GDM1 (cell line): ENCODE data around the gene SLC6A8.

Experiments
- DNase-seq: peaks from one replicate; lab custom pipeline; 2025; lab: John Stamatoyannopoulos, UW

Gene SLC6A8

GRCh38 chrX:153648358-153649177 is 39.2 kb upstream of the SLC6A8 start:
- no peak for DNase-seq

GRCh38 chrX:153649178-153649914 is 38.4 kb upstream of the SLC6A8 start:
- no peak for DNase-seq

GRCh38 chrX:153649915-153650782 is 37.6 kb upstream of the SLC6A8 start:
- DNase-seq = no peak

- DNase-seq = no peak
Measured at GRCh38 chrX:153650959-153651358, 36.8 kb upstream of the SLC6A8 start.

- DNase-seq = no peak
Measured at GRCh38 chrX:153651540-153652079, 36.1 kb upstream of the SLC6A8 start.

GRCh38 chrX:153653556-153653955 is 34.2 kb upstream of the SLC6A8 start:
- DNase-seq = no peak

GRCh38 chrX:153657161-153657560 is 30.6 kb upstream of the SLC6A8 start:
- DNase-seq = no peak

GRCh38 chrX:153659268-153659667 is 28.5 kb upstream of the SLC6A8 start:
- no peak for DNase-seq

GRCh38 chrX:153662266-153662665 is 25.5 kb upstream of the SLC6A8 start:
- no peak for DNase-seq

- DNase-seq = no peak
Measured at GRCh38 chrX:153665726-153666306, 21.9 kb upstream of the SLC6A8 start.

- DNase-seq = no peak
Measured at GRCh38 chrX:153667281-153667955, 20.3 kb upstream of the SLC6A8 start.

- peak; percentile 68 for DNase-seq
Measured at GRCh38 chrX:153667956-153668396, 19.8 kb upstream of the SLC6A8 start.

- DNase-seq = no peak
Measured at GRCh38 chrX:153668423-153669173, 19.1 kb upstream of the SLC6A8 start.

GRCh38 chrX:153669174-153669890 is 18.4 kb upstream of the SLC6A8 start:
- no peak for DNase-seq

GRCh38 chrX:153669901-153670731 is 17.6 kb upstream of the SLC6A8 start:
- DNase-seq = no peak

- no peak for DNase-seq
Measured at GRCh38 chrX:153670748-153671588, 16.8 kb upstream of the SLC6A8 start.

GRCh38 chrX:153671589-153672530 is 15.9 kb upstream of the SLC6A8 start:
- no peak for DNase-seq
